ENCODE results near the gene COL19A1. TPM values are rescaled to one million over a fixed set of nuclear protein-coding genes. Genes with fewer than 3 reads are reported as not detected.
"Not testable (repeated sequence)": the region's sequence is repeated elsewhere in the genome, so short reads cannot be mapped to it uniquely, and the experiment has no call there.

The COL19A1 gene
- polyA plus RNA-seq, 1 donor (not counting 4 experiments of a cell fraction or from before 2014, with no cell fraction given), result not detected

- dilution Hi-C loops (cut with MboI; ENCODE audit: extremely low pct_ligation_motif_present, low sequenced_read_pairs), result no loop called here
- Histone ChIP-seq H3K79me2 (ENCODE audit: control insufficient read depth, insufficient read depth, low read length) (no peaks in the 10 kb centered on the region), H3K27ac (ENCODE audit: control insufficient read depth, insufficient read depth, low read length) (no peak overlapping the region), H3K36me3 (ENCODE audit: control insufficient read depth in 2 of 2, extremely low read depth in 1 of 2, insufficient read depth in 2 of 2, low read length in 2 of 2) (no peaks in the 10 kb centered on the region), H3K4me2 (ENCODE audit: control insufficient read depth, extremely low read depth, insufficient read depth, low read depth, low read length) (no peak overlapping the region), H3K4me1 (ENCODE audit: control insufficient read depth, extremely low read depth, insufficient read depth, low read length) (no peaks in the 10 kb centered on the region), H3K9ac (ENCODE audit: control insufficient read depth, extremely low read depth, insufficient read depth, low read length) (no peak overlapping the region), H4K20me1 (ENCODE audit: control insufficient read depth, extremely low read depth, insufficient read depth, low read length) (no peaks in the 10 kb centered on the region), H3K9me3 (ENCODE audit: control insufficient read depth, low read depth, low read length) (no peaks in the 10 kb centered on the region), H3K9me1 (ENCODE audit: control insufficient read depth, extremely low read depth, insufficient read depth, low read length) (no peaks in the 10 kb centered on the region), H3K4me3 (ENCODE audit: control insufficient read depth in 2 of 3, extremely low read depth in 1 of 3, insufficient read depth in 2 of 3, low read depth in 1 of 3, low read length in 3 of 3) (no peak overlapping the region), H3K27me3 (ENCODE audit: control insufficient read depth, extremely low read depth, insufficient read depth, low read length) (no peaks in the 10 kb centered on the region), H2AFZ (ENCODE audit: control insufficient read depth, low read length) (no peak overlapping the region)
- TF ChIP-seq CTCF (optimal IDR thresholded peaks at IDR 0.05 in 1 of 3, IDR thresholded peaks at IDR 0.05 in 1 of 3, conservative IDR thresholded peaks at IDR 0.05 in 1 of 3; ENCODE audit: extremely low read depth in 1 of 3, insufficient read depth in 2 of 3, low read length in 3 of 3), result no peak
- TF ChIP-seq EZH2 (IDR thresholded peaks at IDR 0.05; ENCODE audit: low read length), result no peak
- DNase-seq (ENCODE audit: low read depth, low spot score), result no peak
- no peak for FAIRE-seq
Observed at GRCh38 chr6:69820438-69820837, 45.9 kb upstream of the COL19A1 start.

- H3K36me3 ChIP-seq (ENCODE audit: control insufficient read depth in 2 of 2, extremely low read depth in 1 of 2, insufficient read depth in 2 of 2, low read length in 2 of 2); H3K79me2 ChIP-seq (ENCODE audit: control insufficient read depth, insufficient read depth, low read length); H3K27me3 ChIP-seq (ENCODE audit: control insufficient read depth, extremely low read depth, insufficient read depth, low read length); H4K20me1 ChIP-seq (ENCODE audit: control insufficient read depth, extremely low read depth, insufficient read depth, low read length); H3K4me1 ChIP-seq (ENCODE audit: control insufficient read depth, extremely low read depth, insufficient read depth, low read length); H3K4me2 ChIP-seq (ENCODE audit: control insufficient read depth, extremely low read depth, insufficient read depth, low read depth, low read length); H3K9me1 ChIP-seq (ENCODE audit: control insufficient read depth, extremely low read depth, insufficient read depth, low read length); H3K4me3 ChIP-seq (ENCODE audit: control insufficient read depth in 2 of 3, extremely low read depth in 1 of 3, insufficient read depth in 2 of 3, low read depth in 1 of 3, low read length in 3 of 3); H3K27ac ChIP-seq (ENCODE audit: control insufficient read depth, insufficient read depth, low read length); FAIRE-seq; dilution Hi-C loops (cut with MboI; ENCODE audit: extremely low pct_ligation_motif_present, low sequenced_read_pairs); H2AFZ ChIP-seq (ENCODE audit: control insufficient read depth, low read length); H3K9me3 ChIP-seq (ENCODE audit: control insufficient read depth, low read depth, low read length); DNase-seq (ENCODE audit: low read depth, low spot score); H3K9ac ChIP-seq (ENCODE audit: control insufficient read depth, extremely low read depth, insufficient read depth, low read length): not testable (repeated sequence)
Observed at GRCh38 chr6:69824355-69824754, 42.0 kb upstream of the COL19A1 start.

GRCh38 chr6:69825904-69826303, 40.5 kb upstream of the COL19A1 start:
- Histone ChIP-seq H3K4me2 (ENCODE audit: control insufficient read depth, extremely low read depth, insufficient read depth, low read depth, low read length) (no peak overlapping the region), H3K9me1 (ENCODE audit: control insufficient read depth, extremely low read depth, insufficient read depth, low read length) (no peaks in the 10 kb centered on the region), H2AFZ (ENCODE audit: control insufficient read depth, low read length) (no peak overlapping the region), H3K9me3 (ENCODE audit: control insufficient read depth, low read depth, low read length) (no peaks in the 10 kb centered on the region), H3K79me2 (ENCODE audit: control insufficient read depth, insufficient read depth, low read length) (no peaks in the 10 kb centered on the region), H3K4me3 (ENCODE audit: control insufficient read depth in 2 of 3, extremely low read depth in 1 of 3, insufficient read depth in 2 of 3, low read depth in 1 of 3, low read length in 3 of 3) (no peak overlapping the region), H3K27me3 (ENCODE audit: control insufficient read depth, extremely low read depth, insufficient read depth, low read length) (peaks cover 3% of the 10 kb centered on the region), H3K9ac (ENCODE audit: control insufficient read depth, extremely low read depth, insufficient read depth, low read length) (no peak overlapping the region), H3K27ac (ENCODE audit: control insufficient read depth, insufficient read depth, low read length) (no peak overlapping the region), H4K20me1 (ENCODE audit: control insufficient read depth, extremely low read depth, insufficient read depth, low read length) (no peaks in the 10 kb centered on the region), H3K36me3 (ENCODE audit: control insufficient read depth in 2 of 2, extremely low read depth in 1 of 2, insufficient read depth in 2 of 2, low read length in 2 of 2) (no peaks in the 10 kb centered on the region), H3K4me1 (ENCODE audit: control insufficient read depth, extremely low read depth, insufficient read depth, low read length) (no peaks in the 10 kb centered on the region)
- FAIRE-seq (no peak), DNase-seq (ENCODE audit: low read depth, low spot score) (no peak)
- TF ChIP-seq CTCF (optimal IDR thresholded peaks at IDR 0.05 in 1 of 3, IDR thresholded peaks at IDR 0.05 in 1 of 3, conservative IDR thresholded peaks at IDR 0.05 in 1 of 3; ENCODE audit: extremely low read depth in 1 of 3, insufficient read depth in 2 of 3, low read length in 3 of 3) (no peak), EZH2 (IDR thresholded peaks at IDR 0.05; ENCODE audit: low read length) (no peak)
- dilution Hi-C loops (cut with MboI; ENCODE audit: extremely low pct_ligation_motif_present, low sequenced_read_pairs), result no loop called here

All from keratinocyte (primary cell).